Neutrophil (primary cell): ENCODE measurements around the gene EIF3K.

Experiments used
- H3K27ac ChIP-seq: fragments of 200-600 bp; sonication (generic); 2 replicates; pipeline ENCODE4 v1.5.1; 2016; ENCODE audit warnings: mild to moderate bottlenecking, moderate library complexity
- H3K27me3 ChIP-seq: fragments of 200-600 bp; sonication (generic); 2 replicates; pipeline ENCODE4 v1.6.0; 2016; ENCODE audit warnings: mild to moderate bottlenecking
- H3K36me3 ChIP-seq: fragments of 200-600 bp; sonication (generic); 2 replicates; pipeline ENCODE4 v1.5.1; 2017
- H3K4me1 ChIP-seq, 2 experiments: fragments of 200-600 bp in 1 of 2; sonication (generic) in 1 of 2; 1 replicate in 1 of 2; 2 replicates in 1 of 2; pipeline versions ENCODE4 v1.5.1 to v1.6.1; 2013 to 2016; ENCODE audit warnings: low read depth in 1 of 2, low read length in 1 of 2, mild to moderate bottlenecking in 1 of 2, moderate library complexity in 1 of 2; ENCODE audit not compliant: control insufficient read depth in 1 of 2, insufficient read depth in 1 of 2
- H3K4me3 ChIP-seq, 2 experiments: fragments of 200-600 bp in 1 of 2; sonication (generic) in 1 of 2; 1 replicate in 1 of 2; 2 replicates in 1 of 2; pipeline ENCODE4 v1.5.1; 2013 to 2016; ENCODE audit warnings: low read depth in 1 of 2, low read length in 1 of 2, mild to moderate bottlenecking in 1 of 2, moderate library complexity in 1 of 2
- H3K9me3 ChIP-seq: fragments of 200-600 bp; sonication (generic); 2 replicates; pipeline ENCODE4 v1.5.1; 2016
- CTCF ChIP-seq: fragments of 200-600 bp; sonication (generic); IDR thresholded peaks from 2 replicates; pipeline ENCODE4 v1.5.1; 2016; ENCODE audit warnings: antibody characterized with exemption

Gene EIF3K

GRCh38 chr19:38675611-38676010 is 56.6 kb downstream of the EIF3K start:
- Histone ChIP-seq H3K9me3 (no peaks in the 10 kb centered on the region), H3K4me1 (peaks cover 57 to 67% of the 10 kb centered on the region in 2 experiments), H3K27ac (peak overlapping the region; percentile 61), H3K4me3 (no peak overlapping the region), H3K27me3 (no peaks in the 10 kb centered on the region), H3K36me3 (peaks cover 5% of the 10 kb centered on the region)
- no peak for TF ChIP-seq CTCF

- H3K27me3 ChIP-seq, result no peaks in the 10 kb centered on the region
- H3K27ac ChIP-seq, result peak overlapping the region; percentile 61
- peaks cover 5% of the 10 kb centered on the region for H3K36me3 ChIP-seq
- TF ChIP-seq CTCF, result no peak
- no peak overlapping the region for H3K4me3 ChIP-seq
- peaks cover 54 to 62% of the 10 kb centered on the region in 2 experiments for H3K4me1 ChIP-seq
- H3K9me3 ChIP-seq, result no peaks in the 10 kb centered on the region
These were observed 57.3 kb downstream of the EIF3K start for GRCh38 chr19:38676023-38676877.

DNA sequence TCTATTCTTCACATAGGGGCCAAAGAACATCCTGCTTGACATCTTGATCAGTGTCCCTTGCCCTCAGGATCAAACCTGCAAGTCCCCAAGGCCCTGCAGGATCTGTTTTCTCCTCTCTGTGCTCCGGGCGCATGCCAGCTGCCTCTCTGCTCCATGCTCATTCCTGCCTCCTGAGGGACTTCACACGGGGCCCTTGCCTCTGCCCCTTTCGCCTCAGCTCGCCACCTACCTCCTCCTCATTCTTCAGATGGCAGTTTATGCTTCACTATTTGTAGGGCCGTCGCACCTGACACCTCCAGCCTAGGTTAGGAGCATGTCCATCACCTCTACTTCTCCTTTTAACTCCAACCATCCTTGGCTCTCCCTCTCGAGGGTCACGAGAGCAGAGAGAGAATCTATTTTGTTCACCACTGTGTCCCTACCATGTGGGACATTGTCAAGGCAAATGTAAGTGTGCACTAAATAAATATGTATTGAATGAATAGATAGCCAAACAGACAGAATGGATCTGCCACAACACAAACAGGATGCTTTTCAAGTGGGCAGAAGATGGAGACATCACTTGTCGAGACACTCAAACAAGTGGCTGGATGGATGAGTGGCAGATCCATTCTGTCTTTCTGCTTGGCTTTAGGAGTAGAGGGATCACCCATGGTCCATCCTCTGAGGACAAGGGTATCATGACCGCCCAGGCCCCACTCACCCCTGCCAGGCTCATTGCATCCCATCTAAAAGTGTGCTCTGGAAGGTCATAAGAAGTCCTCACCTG is 58.1 kb downstream of the EIF3K start:
- H3K9me3 ChIP-seq, result no peaks in the 10 kb centered on the region
- H3K27ac ChIP-seq, result peak overlapping the region; percentile 61
- no peaks in the 10 kb centered on the region for H3K27me3 ChIP-seq
- TF ChIP-seq CTCF, result no peak
- peaks cover 5% of the 10 kb centered on the region for H3K36me3 ChIP-seq
- peaks cover 59 to 66% of the 10 kb centered on the region in 2 experiments for H3K4me1 ChIP-seq
- no peak overlapping the region for H3K4me3 ChIP-seq

- Histone ChIP-seq H3K27ac (peak overlapping the region; percentile 61), H3K36me3 (peaks cover 5% of the 10 kb centered on the region), H3K27me3 (no peaks in the 10 kb centered on the region), H3K4me1 (peaks cover 72 to 78% of the 10 kb centered on the region in 2 experiments), H3K4me3 (no peak overlapping the region), H3K9me3 (no peaks in the 10 kb centered on the region)
- TF ChIP-seq CTCF, result no peak
These were observed 59.4 kb downstream of the EIF3K start for GRCh38 chr19:38678217-38678890.

- Histone ChIP-seq H3K27me3 (no peaks in the 10 kb centered on the region), H3K9me3 (no peaks in the 10 kb centered on the region), H3K4me1 (peaks cover 78 to 82% of the 10 kb centered on the region in 2 experiments), H3K36me3 (peaks cover 5% of the 10 kb centered on the region), H3K4me3 (no peak overlapping the region), H3K27ac (peak overlapping the region; percentile 61)
- no peak for TF ChIP-seq CTCF
These were observed 60.0 kb downstream of the EIF3K start for GRCh38 chr19:38678891-38679494.
